Activated naive CD4-positive, alpha-beta T cell treated with anti-CD3 and anti-CD28 coated beads, Interleukin-2, amount 50 U/mL, for 16 hours (primary cell): Measurements from ENCODE around the gene U2SURP.
"Not testable (repeated sequence)": the region's sequence is repeated elsewhere in the genome, so short reads cannot be mapped to it uniquely, and the experiment has no call there.

ENCODE experiments used
- DNase-seq: peaks from one replicate; pipeline ENCODE4 v3.0.0-alpha.2; 2020

Gene U2SURP

GRCh38 chr3:142977399-142977728 is 24.0 kb upstream of the U2SURP start:
- no peak for DNase-seq

GRCh38 chr3:142981108-142981507 is 20.3 kb upstream of the U2SURP start:
- no peak for DNase-seq

- DNase-seq = no peak
Measured at GRCh38 chr3:142982038-142982773, 19.2 kb upstream of the U2SURP start.

GRCh38 chr3:142983318-142983717 is 18.1 kb upstream of the U2SURP start:
- DNase-seq = no peak

GRCh38 chr3:142984255-142984654 is 17.1 kb upstream of the U2SURP start:
- no peak for DNase-seq

GRCh38 chr3:142987080-142987700 is 14.2 kb upstream of the U2SURP start:
- DNase-seq = no peak

- no peak for DNase-seq
Measured at GRCh38 chr3:142987707-142988106, 13.7 kb upstream of the U2SURP start.

- DNase-seq = not testable (repeated sequence)
Measured at GRCh38 chr3:142988221-142988620, 13.1 kb upstream of the U2SURP start.

- not testable (repeated sequence) for DNase-seq
Measured at GRCh38 chr3:142988826-142989225, 12.5 kb upstream of the U2SURP start.

GRCh38 chr3:142990721-142991120 is 10.6 kb upstream of the U2SURP start:
- no peak for DNase-seq

GRCh38 chr3:142992323-142992722 is 9.0 kb upstream of the U2SURP start:
- DNase-seq = no peak

- DNase-seq = peak; percentile 67
Measured at GRCh38 chr3:142993958-142994442, 7.4 kb upstream of the U2SURP start.

GRCh38 chr3:142997330-142997729 is 4.0 kb upstream of the U2SURP start:
- no peak for DNase-seq

- DNase-seq = no peak
Measured at GRCh38 chr3:142998439-142998838, 2.9 kb upstream of the U2SURP start.

GRCh38 chr3:142999881-143000280 is 1.5 kb upstream of the U2SURP start:
- DNase-seq = no peak

GRCh38 chr3:143000528-143000927 is 842 bp upstream of the U2SURP start:
- no peak for DNase-seq

GRCh38 chr3:143001034-143001368 is 369 bp upstream of the U2SURP start:
- no peak for DNase-seq

GRCh38 chr3:143002083-143002712 is 828 bp downstream of the U2SURP start:
- peak; percentile 20 for DNase-seq

- no peak for DNase-seq
Measured at GRCh38 chr3:143002727-143003126, 1.4 kb downstream of the U2SURP start.

- DNase-seq = no peak
Measured at GRCh38 chr3:143004823-143005222, 3.5 kb downstream of the U2SURP start.

GRCh38 chr3:143010024-143010423 is 8.7 kb downstream of the U2SURP start:
- no peak for DNase-seq

- no peak for DNase-seq
Measured at GRCh38 chr3:143011705-143012104, 10.3 kb downstream of the U2SURP start.

GRCh38 chr3:143014921-143015320 is 13.6 kb downstream of the U2SURP start:
- no peak for DNase-seq

- DNase-seq = no peak
Measured at GRCh38 chr3:143016321-143016972, 15.1 kb downstream of the U2SURP start.
